ENCODE measurements around the gene MCU.

MCU gene

GRCh38 chr10:72802763-72803505 is 111.0 kb downstream of the MCU start:
- DNase-seq (ENCODE audit: low spot score): no peak

DNA sequence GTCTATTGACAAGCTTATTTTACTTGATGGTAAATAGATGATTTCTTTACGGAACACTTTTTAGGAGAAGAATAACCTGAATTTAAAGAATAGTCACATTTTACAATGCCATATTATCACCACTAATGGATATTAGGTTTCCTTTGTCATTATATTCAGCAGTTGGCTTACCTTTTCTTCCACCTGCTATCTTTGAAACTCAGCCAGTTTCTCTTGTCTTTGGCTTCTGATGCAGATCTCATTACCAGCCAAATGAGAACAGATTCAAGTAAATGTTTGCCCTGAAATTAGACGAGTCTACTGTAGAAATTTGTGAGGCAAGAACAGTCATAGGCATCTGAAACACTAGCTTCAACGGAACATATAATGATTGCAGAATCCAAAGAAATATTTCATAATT is 116.1 kb downstream of the MCU start:
- no peak for DNase-seq (ENCODE audit: low spot score)

DNA sequence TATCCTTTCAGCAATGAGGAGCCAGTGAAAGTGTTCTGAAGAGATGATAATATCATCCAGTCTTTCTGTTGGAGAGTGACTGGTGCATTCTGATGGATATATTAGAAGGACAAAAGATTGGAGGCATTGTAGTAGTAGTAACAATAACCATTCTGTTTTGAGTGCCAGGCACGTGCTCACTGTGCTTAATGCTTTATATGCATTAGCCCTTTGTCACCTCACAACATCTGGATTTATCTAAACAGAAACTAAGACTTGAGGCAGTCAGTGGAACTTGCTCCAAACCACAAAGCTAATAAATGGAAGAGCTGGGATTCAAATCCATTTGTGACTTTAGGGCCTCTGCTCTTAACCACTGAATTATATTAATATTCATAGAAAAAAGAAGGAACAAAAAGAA is 117.1 kb downstream of the MCU start:
- DNase-seq (ENCODE audit: low spot score): no peak

DNA sequence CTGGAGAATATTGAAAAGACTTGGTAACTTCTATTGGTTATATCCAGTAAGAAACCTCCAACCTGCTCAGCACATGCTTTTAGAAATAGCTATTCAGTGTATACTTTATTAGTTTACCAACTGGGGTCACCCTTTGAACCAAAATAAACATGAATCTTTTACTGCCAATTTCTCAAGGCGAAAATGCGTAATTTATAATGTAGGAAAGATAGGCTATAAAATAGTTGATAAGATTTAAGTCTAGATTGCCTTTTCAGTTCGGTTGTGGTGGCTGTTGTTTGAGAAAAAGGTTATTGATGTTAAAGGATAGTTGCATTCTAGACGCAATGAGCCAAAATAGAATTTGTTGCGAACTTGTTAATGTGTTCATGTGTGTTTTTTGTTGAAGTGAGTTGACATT is 119.0 kb downstream of the MCU start:
- no peak for DNase-seq (ENCODE audit: low spot score)

GRCh38 chr10:72812415-72812752 is 120.4 kb downstream of the MCU start:
- DNase-seq (ENCODE audit: low spot score): no peak

- DNase-seq (ENCODE audit: low spot score): no peak
Measured at GRCh38 chr10:72812753-72813430, 120.9 kb downstream of the MCU start.

- no peak for DNase-seq (ENCODE audit: low spot score)
Measured at GRCh38 chr10:72814099-72814790, 122.3 kb downstream of the MCU start.

DNA sequence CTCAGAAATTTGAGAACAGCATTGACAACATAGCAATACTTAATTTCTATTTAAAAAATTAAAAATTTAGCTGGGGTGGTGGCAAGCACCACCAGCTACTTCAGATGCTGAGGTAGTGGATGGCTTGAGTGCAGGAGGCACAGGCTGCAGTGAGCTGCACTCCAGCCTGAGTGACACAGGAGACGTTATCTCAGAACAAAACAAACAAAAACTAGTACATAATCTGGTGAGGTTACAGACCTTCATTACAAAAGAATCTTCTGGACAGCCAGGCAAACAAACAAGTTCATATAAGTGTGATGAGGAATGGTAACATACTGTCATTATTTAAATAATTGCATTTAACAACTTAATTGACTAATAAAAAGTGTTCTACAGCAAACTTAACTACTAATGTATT is 124.6 kb downstream of the MCU start:
- no peak for DNase-seq (ENCODE audit: low spot score)

DNA sequence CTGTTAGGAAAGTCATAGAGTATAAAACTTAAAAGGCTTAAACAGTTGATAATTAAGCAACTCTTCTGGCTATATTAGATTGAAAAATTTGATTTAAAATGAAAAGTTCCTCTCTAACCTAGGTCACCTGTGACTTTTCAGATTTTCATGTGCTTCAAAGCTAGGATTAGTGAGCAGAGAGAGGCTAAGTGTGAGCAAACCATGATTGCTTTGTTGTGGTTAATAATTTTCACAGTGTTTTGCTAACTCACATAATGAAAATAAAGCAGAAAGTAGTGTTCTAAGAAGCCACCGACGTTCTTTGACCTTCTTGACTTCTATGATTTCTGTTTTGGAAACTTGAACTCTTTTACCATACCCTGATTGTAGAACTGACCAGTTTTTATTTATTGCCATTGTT is 126.1 kb downstream of the MCU start:
- no peak for DNase-seq (ENCODE audit: low spot score)

DNA sequence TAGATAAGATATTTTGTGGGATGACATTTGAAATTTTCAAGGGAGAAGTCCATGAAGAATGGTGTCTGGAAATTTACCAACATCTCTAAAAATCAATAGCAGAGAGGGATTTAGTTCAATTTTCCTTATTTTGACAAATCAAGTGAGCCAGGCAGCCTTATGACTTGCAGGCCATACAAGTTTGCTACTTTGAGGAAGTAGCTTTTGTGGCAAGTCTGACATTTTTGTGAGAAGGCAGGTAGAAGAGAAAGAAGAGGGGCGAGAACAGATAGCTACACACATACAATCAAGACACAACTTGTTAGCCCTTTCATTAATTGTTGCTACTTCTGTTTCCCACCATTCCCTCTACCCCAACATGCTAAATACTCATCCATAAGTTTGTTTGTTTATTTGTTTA is 127.1 kb downstream of the MCU start:
- DNase-seq (ENCODE audit: low spot score): no peak

DNA sequence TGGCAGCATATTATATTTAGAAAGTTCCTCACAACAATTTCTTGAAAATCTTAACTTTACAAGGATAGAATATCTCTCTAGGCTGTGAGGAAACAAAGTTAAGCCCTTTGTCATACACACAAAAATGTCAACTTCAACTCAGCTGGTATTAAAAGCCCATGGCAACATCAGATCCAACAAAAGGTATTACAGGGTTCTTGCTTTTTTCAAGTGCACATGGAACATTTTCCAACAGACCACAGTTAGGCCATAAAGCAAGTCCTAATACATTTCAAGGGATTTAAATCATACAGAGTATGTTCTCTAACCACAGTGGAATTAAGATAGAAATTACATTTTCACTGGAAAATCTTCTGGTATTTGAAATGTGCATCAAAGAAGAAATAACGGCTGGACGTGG is 129.7 kb downstream of the MCU start:
- DNase-seq (ENCODE audit: low spot score): no peak

DNA sequence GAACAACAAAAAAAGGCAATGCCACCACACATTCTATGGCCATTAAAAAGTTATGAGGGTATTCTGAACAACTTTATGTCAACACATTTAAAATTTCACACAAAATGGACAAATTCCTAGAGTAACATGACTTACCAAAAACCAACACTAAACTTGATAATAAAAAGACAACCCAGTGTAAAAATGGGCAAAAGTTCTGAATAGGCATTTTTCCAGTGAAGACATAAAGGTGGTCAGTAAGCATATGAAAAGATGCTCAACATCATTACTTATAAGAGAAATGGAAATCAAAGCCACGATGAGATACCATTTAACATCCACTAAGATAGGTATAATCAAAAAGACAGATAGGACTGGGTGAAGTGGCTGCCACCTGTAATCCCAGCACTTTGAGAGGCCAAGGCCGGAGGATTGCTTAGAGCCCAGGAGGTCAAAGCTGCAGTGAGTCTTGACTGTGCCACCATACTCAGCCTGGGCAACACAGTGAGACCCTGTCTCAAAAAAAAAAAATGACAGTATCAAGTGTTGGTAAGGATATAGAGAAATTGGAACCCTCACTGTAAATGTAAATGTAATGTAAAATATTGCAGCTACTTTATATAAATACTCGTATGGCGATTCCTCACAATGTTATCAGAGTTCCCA is 130.5 kb downstream of the MCU start:
- DNase-seq (ENCODE audit: low spot score): no peak

- no peak for DNase-seq (ENCODE audit: low spot score)
Measured at GRCh38 chr10:72825163-72825562, 133.2 kb downstream of the MCU start.

DNA sequence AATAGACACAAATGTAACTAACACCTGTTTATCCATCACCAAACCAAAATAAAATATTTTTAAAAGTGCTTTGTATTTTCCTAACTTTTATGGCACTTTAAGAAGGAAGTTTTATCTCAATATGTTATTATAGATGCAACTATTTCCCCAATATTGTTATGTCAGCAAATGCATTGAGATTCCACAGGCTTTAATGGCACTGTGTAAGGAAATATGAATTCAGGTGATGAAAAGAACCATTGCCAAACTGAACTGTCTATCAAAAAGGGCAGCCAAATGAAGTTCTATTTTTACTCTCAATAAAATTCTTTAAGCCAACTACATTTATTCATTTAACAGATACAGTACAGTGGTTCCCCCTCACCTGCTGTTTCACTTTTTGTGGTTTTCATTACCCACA is 134.4 kb downstream of the MCU start:
- no peak for DNase-seq (ENCODE audit: low spot score)

DNA sequence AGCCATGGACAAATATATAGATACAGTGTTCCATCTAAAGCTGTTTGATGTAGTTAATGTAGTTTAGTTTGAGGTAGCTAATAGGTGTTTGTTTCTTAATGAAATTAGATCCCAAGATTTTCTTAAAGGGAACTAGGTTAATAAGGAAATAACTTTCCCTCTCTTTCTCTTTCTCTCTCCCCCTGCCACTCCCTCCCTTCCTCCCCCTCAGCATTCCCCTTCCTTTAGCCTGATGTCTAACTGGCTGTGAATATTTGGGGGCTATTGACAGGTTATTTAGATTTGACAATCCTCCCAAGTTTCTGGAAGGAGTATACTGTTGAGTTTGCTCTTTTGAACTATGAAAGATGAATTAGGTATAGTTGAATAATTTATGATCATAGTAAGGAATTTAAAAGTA is 136.4 kb downstream of the MCU start:
- no peak for DNase-seq (ENCODE audit: low spot score)

DNA sequence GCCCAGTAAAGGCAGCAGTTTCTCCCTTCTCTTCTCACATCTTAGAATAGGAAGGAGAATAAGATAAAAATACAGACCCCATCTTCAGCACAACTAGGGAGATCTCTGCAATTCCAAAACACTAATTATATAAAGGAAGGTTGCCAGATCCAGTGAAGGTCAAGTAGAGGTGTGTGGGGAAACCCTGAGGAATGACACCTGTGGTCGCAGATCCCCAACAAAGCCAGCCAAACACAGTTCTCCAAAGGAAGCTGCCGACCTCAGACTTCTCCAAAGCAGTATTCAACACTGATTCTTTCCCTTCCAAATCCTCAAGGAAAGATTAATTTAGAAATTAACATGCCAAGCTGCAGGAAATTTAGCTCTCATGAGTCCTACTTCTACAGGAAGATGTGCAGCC is 138.7 kb downstream of the MCU start:
- no peak for DNase-seq (ENCODE audit: low spot score)

DNA sequence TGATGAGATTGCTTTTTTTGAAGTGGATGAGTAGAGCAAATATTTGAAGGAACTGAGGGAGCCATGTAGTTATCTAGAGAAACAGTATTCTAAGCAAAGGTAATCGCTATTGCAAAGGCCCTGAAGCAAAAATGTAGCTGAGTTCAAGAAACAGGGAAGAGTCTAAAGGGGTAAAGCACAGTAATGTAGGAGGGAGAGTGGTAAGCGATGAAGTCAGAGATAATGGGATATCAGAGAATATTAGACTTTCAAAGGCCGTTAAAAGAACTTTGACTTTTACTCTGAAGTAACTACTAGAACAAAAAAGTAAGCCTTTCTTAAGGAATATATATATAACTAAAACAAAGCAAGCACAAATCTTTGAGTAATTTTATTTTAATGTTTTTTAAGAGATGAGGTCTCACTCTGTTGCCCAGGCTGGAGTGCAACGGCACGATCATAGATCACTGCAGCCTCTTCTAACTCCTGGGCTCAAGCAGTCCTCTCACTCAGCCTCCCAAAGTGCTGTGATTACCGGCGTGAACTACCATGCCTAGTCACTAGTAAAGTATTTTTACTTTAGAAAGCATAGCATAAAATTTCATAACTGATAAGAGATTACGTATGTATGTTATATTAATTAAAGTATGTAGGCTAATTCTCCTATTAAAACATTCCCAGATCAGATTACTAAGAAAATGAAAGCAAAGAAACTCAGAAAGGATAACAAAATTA is 139.9 kb downstream of the MCU start:
- no peak for DNase-seq (ENCODE audit: low spot score)

DNA sequence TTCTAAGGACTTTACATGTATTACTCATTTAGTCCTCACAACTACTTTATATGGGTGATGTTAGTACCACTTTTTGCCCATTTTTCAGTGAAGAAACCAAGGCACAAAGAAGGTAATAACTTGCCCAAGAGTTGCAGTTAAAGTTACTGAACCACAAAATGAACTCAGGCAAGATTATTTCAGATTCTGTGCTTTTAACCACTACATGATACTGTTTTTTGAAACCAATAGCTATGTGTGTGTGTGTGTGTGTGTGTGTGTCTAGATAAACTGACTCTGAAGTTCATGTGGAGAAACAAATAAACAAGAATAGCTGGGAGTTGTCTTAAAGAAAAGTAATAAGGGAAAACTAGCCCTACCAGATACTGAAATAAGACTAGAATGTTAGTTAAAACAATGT is 140.8 kb downstream of the MCU start:
- no peak for DNase-seq (ENCODE audit: low spot score)

DNA sequence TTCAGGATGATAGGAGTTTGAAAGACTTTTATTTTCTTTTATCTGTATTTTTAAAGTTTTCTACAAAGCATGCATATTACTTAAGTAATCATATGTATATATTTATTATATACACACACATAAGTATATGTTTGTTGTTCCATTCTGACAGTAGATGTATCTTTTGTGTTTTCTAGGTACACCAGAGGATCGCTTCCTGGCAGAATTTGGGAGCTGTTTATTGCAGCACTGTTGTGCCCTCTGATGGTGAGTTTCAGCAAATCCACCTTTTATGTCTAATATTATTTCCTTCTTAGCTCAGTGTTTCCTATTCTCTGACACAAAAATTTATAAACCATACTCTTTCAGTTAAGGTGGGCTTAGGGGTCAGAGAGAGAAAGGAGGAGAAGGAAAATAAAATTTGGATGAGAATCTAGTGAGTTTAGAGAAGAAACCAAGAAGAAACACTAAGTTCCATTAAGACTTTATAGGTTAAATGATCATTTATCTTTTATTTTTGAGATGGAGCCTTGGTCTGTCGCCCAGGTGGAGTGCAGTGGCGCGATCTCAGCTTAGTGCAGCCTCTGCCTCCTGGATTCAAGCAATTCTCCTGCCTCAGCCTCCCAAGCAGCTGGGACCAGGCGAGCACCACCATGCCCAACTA is 142.4 kb downstream of the MCU start:
- DNase-seq (ENCODE audit: low spot score): peak; percentile 31

GRCh38 chr10:72840319-72840718 is 148.4 kb downstream of the MCU start:
- no peak for DNase-seq (ENCODE audit: low spot score)

DNA sequence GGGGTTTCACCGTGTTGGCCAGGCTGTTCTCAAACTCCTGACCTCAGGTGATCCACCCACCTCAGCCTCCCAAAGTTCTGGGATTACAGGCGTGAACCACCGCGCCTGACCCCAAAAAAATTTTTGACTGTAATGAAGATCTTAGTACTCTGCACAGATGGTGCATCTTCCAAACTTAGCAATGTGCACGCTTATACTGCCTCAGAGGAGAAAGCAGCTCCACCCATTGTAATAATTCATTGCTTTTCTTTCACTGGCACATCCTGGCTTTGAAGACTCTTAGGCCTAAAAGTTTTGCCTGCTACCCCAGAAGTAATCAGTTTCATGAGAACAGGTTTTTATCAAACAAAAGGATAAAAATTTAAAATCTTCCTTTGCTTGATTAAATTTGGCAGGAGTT is 149.5 kb downstream of the MCU start:
- no peak for DNase-seq (ENCODE audit: low spot score)

DNA sequence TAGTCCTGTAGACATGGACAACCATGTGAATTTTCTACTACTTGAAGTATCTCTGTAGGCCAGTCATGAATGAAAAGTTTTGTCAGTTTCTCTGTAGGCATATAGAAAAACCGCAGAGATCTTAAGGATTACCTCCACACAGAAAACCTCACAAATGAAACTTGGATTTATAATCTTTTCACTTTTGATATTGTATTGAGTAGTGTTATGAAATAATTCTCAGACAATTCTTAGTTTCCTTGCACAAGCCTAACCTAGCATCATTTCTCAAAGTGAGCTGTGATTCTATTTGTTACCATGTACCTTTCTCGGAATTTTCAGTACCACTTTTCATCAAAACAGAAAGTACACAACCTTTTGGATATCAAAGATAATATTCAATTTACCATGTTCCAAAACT is 150.2 kb downstream of the MCU start:
- DNase-seq (ENCODE audit: low spot score): no peak
